ENCODE data around the gene HAGH. TPM values are rescaled to one million over a fixed set of nuclear protein-coding genes. Genes with fewer than 3 reads are reported as not detected.

Gene HAGH
- polyA plus RNA-seq, 1 experiment, result 51.6 TPM

- CTCF ChIA-PET, result interaction anchor here (0.6 to 1.6 kb wide), 4 partner anchors 8 to 81 kb away, joined by 3 to 11 read pairs (median 3); partner anchors contain the start of genes NUBP2 and SPSB3
- H3K4me3 ChIP-seq (ENCODE audit: low read depth, low read length), result no peak overlapping the region
- H3K36me3 ChIP-seq (ENCODE audit: control insufficient read depth, insufficient read depth, low read length), result peaks cover 27% of the 10 kb centered on the region
- POLR2A ChIA-PET, result no interaction called here
- DNase-seq (ENCODE audit: low read depth), result no peak
- no peak for TF ChIP-seq CTCF (IDR thresholded peaks at IDR 0.05; ENCODE audit: insufficient read depth, low read depth, low read length)
- no peaks in the 10 kb centered on the region for H3K27me3 ChIP-seq (ENCODE audit: control insufficient read depth, insufficient read depth, low read length)
Observed at GRCh38 chr16:1775006-1775845, 51.4 kb downstream of the HAGH start.

- CTCF ChIA-PET, result interaction anchor here (1.0 to 1.9 kb wide), 4 partner anchors 8 to 68 kb away, joined by 3 to 11 read pairs (median 6); partner anchors contain the start of genes MAPK8IP3, NUBP2 and SPSB3
- H3K36me3 ChIP-seq (ENCODE audit: control insufficient read depth, insufficient read depth, low read length), result peaks cover 25% of the 10 kb centered on the region
- POLR2A ChIA-PET, result no interaction called here
Observed at GRCh38 chr16:1774448-1774780, 52.2 kb downstream of the HAGH start.

GRCh38 chr16:1773703-1774447 lies 52.8 kb downstream of the HAGH start:
- peak overlapping the region; percentile 92 for H3K4me3 ChIP-seq (ENCODE audit: low read depth, low read length)
- ChIA-PET CTCF (interaction anchor here (1.0 to 1.9 kb wide), 4 partner anchors 9 to 68 kb away, joined by 3 to 11 read pairs (median 6); partner anchors contain the start of genes MAPK8IP3, NUBP2 and SPSB3), POLR2A (no interaction called here)
- no peak for DNase-seq (ENCODE audit: low read depth)
- peaks cover 29% of the 10 kb centered on the region for H3K36me3 ChIP-seq (ENCODE audit: control insufficient read depth, insufficient read depth, low read length)
- no peaks in the 10 kb centered on the region for H3K27me3 ChIP-seq (ENCODE audit: control insufficient read depth, insufficient read depth, low read length)
- TF ChIP-seq CTCF (IDR thresholded peaks at IDR 0.05; ENCODE audit: insufficient read depth, low read depth, low read length), result no peak

More at GRCh38 chr16:1774448-1774780, 52.2 kb downstream of the HAGH start:
- no peaks in the 10 kb centered on the region for H3K27me3 ChIP-seq (ENCODE audit: control insufficient read depth, insufficient read depth, low read length)
- DNase-seq (ENCODE audit: low read depth), result no peak
- H3K4me3 ChIP-seq (ENCODE audit: low read depth, low read length), result peak overlapping the region; percentile 92
- no peak for TF ChIP-seq CTCF (IDR thresholded peaks at IDR 0.05; ENCODE audit: insufficient read depth, low read depth, low read length)

- ChIA-PET POLR2A (interaction anchor here (0.6 kb wide), 1 partner anchor 68 kb away, joined by 4 read pairs; no protein-coding TSS in a partner anchor), CTCF (interaction anchor here (0.6 to 1.9 kb wide), 7 partner anchors 9 to 81 kb away, joined by 3 to 11 read pairs (median 3); partner anchors contain the start of genes MAPK8IP3, NUBP2 and SPSB3)
- no peak for DNase-seq (ENCODE audit: low read depth)
- H3K36me3 ChIP-seq (ENCODE audit: control insufficient read depth, insufficient read depth, low read length), result peaks cover 35% of the 10 kb centered on the region
- peak within 1 kb of the TSS; percentile 92 for H3K4me3 ChIP-seq (ENCODE audit: low read depth, low read length)
- TF ChIP-seq CTCF (IDR thresholded peaks at IDR 0.05; ENCODE audit: insufficient read depth, low read depth, low read length), result peak; percentile 62
- no peaks in the 10 kb centered on the region for H3K27me3 ChIP-seq (ENCODE audit: control insufficient read depth, insufficient read depth, low read length)
Observed at GRCh38 chr16:1772908-1773702, 53.5 kb downstream of the HAGH start, which contains the start of gene MRPS34. TSS of gene MRPS34 (minus strand) at chr16:1773134. CDS start at chr16:1773119, 15 bp downstream.
